B cell (primary cell): ENCODE measurements around the gene GLI1. TPM values are rescaled to one million over a fixed set of nuclear protein-coding genes. Genes with fewer than 3 reads are reported as not detected.

Source experiments
- ATAC-seq: fragments of 200-7000 bp; cut with Tn5 transposase; one replicate; pipeline ENCODE4 v1.10.0; 2021; ENCODE audit warnings: low read depth, mild to moderate bottlenecking, moderate number of reproducible peaks, moderate library complexity
- CTCF ChIA-PET: fragments of 350-600 bp; sonication (Branson Sonifier 250); formaldehyde crosslinking; loops from one replicate; lab custom pipeline; 2021; ENCODE audit warnings: antibody characterized with exemption, inconsistent platforms; lab: Charles Lee
- POLR2A ChIA-PET: fragments of 350-600 bp; sonication (Branson Sonifier 250); formaldehyde crosslinking; loops from one replicate; lab custom pipeline; 2021; ENCODE audit warnings: antibody characterized with exemption; lab: Charles Lee
- DNase-seq: peaks from one replicate; pipeline ENCODE4 v3.0.0; 2013
- H2AFZ ChIP-seq: 2 replicates; pipeline ENCODE4 v1.6.1; 2012; ENCODE audit warnings: mild to moderate bottlenecking, low read depth, low read length; ENCODE audit not compliant: insufficient read depth, poor library complexity, severe bottlenecking
- H3K27ac ChIP-seq, 2 donors: 1 replicate in 1 of 2; 2 replicates in 1 of 2; pipeline ENCODE4 v1.5.1; 2012 to 2013; ENCODE audit warnings: low read length in 2 of 2, mild to moderate bottlenecking in 2 of 2, moderate library complexity in 1 of 2
- H3K27me3 ChIP-seq, 4 experiments: fragments of 200-600 bp in 1 of 4; sonication (generic) in 1 of 4; replicated peaks in 1 of 4; 1 replicate in 2 of 4; 2 replicates in 2 of 4; pipeline versions ENCODE4 v1.6.1 to v1.7.0; 2013 to 2016; ENCODE audit warnings: low read length in 3 of 4, mild to moderate bottlenecking in 2 of 4, mixed read lengths in 1 of 4, moderate library complexity in 1 of 4; ENCODE audit not compliant: insufficient read depth in 4 of 4, control insufficient read depth in 3 of 4; ENCODE audit errors: control extremely low read depth in 1 of 4
- H3K36me3 ChIP-seq, 2 experiments: replicated peaks in 1 of 2; 1 replicate in 1 of 2; 2 replicates in 1 of 2; pipeline versions ENCODE4 v1.6.1 to v1.7.1; 2013; ENCODE audit warnings: low read length in 1 of 2; ENCODE audit not compliant: insufficient read depth in 2 of 2, control insufficient read depth in 1 of 2; ENCODE audit errors: control extremely low read depth in 1 of 2, extremely low read depth in 1 of 2
- H3K4me1 ChIP-seq, 2 donors: fragments of 200-600 bp in 1 of 2; sonication (generic) in 1 of 2; 1 replicate in 1 of 2; 2 replicates in 1 of 2; pipeline versions ENCODE4 v1.5.1 to v1.6.1; 2013 to 2017; ENCODE audit warnings: low read length in 2 of 2; ENCODE audit not compliant: control insufficient read depth in 2 of 2, insufficient read depth in 2 of 2
- H3K4me2 ChIP-seq: replicated peaks from 2 replicates; pipeline ENCODE3; 2012; ENCODE audit warnings: mild to moderate bottlenecking, low read depth, low read length; ENCODE audit not compliant: poor library complexity, severe bottlenecking
- H3K4me3 ChIP-seq, 5 experiments: fragments of 200-600 bp in 1 of 5; sonication (generic) in 1 of 5; 1 replicate in 3 of 5; 2 replicates in 2 of 5; pipeline versions ENCODE4 v1.5.1 to v1.7.0; 2011 to 2016; ENCODE audit warnings: low read length in 4 of 5, mild to moderate bottlenecking in 4 of 5, low read depth in 2 of 5, control low read depth in 1 of 5, moderate library complexity in 1 of 5; ENCODE audit not compliant: insufficient read depth in 1 of 5; ENCODE audit errors: control extremely low read depth in 1 of 5, extremely low read depth in 1 of 5
- H3K79me2 ChIP-seq: fragments of 200-600 bp; sonication (generic); one replicate; pipeline ENCODE4 v1.6.0; 2016; ENCODE audit warnings: low read length; ENCODE audit not compliant: control insufficient read depth, insufficient read depth
- H3K9ac ChIP-seq: fragments of 200-600 bp; sonication (generic); 2 replicates; pipeline ENCODE4 v1.6.1; 2017; ENCODE audit warnings: mild to moderate bottlenecking, low read length, moderate library complexity
- H3K9me3 ChIP-seq, 3 donors: one replicate each; pipeline versions ENCODE4 v1.6.1 to v1.7.1; 2013; ENCODE audit warnings: low read length in 2 of 3; ENCODE audit not compliant: control insufficient read depth in 2 of 3, insufficient read depth in 1 of 3; ENCODE audit errors: control extremely low read depth in 1 of 3
- H4K20me1 ChIP-seq: 2 replicates; pipeline ENCODE4 v1.6.0; 2012; ENCODE audit warnings: mild to moderate bottlenecking, low read length; ENCODE audit not compliant: insufficient read depth, control insufficient read depth, poor library complexity, severe bottlenecking
- H3K27ac Mint-ChIP-seq: one replicate; pipeline ENCODE4 v1.8.0; 2021; ENCODE audit warnings: mixed read lengths
- H3K27me3 Mint-ChIP-seq: one replicate; pipeline ENCODE4 v1.8.0; 2021; ENCODE audit warnings: mixed read lengths
- H3K4me1 Mint-ChIP-seq: one replicate; pipeline ENCODE4 v1.8.0; 2021; ENCODE audit warnings: mixed read lengths
- H3K4me3 Mint-ChIP-seq: one replicate; pipeline ENCODE4 v1.8.0; 2021; ENCODE audit warnings: mixed read lengths
- H3K9me3 Mint-ChIP-seq: one replicate; pipeline ENCODE4 v1.8.0; 2022; ENCODE audit warnings: mixed read lengths; ENCODE audit not compliant: insufficient read depth
- EZH2 ChIP-seq: IDR thresholded peaks from 2 replicates; pipeline ENCODE4 v1.6.1; 2012; ENCODE audit warnings: borderline replicate concordance, low read depth, mild to moderate bottlenecking, moderate library complexity, low read length; ENCODE audit not compliant: insufficient read depth, poor library complexity, severe bottlenecking
- WGBS: methylation state at CpG from one replicate; pipeline ENCODE4 v1.1.5; 2013; ENCODE audit warnings: missing lambda C conversion rate; ENCODE audit not compliant: insufficient coverage; 5-methylcytosine and 5-hydroxymethylcytosine counted together
- intact Hi-C: fragments of 100-400 bp; cut with micrococcal nuclease; formaldehyde crosslinking; loops from one replicate; pipeline ENCODE4 v1.10.0; 2022
- polyA plus RNA-seq: library from polyadenylated mRNA; depleted of rRNA; stranded (reverse); fragments of >200 nt; gene quantifications from 2 replicates; pipeline ENCODE4 v1.2.3, GENCODE V29; 2012
- total RNA-seq, 2 donors: library from RNA; stranded (reverse); fragments of 120-200 nt in 1 of 2; gene quantifications; 1 replicate in 1 of 2; 2 replicates in 1 of 2; pipeline versions ENCODE4 v1.2.3 to v1.2.4, GENCODE V29; 2013 to 2022
- TF ChIP-seq, protein P1 (sequence below): fragments of 200-600 bp; IDR thresholded peaks from one replicate; pipeline ENCODE4 v1.8.0; 2022; ENCODE audit warnings: antibody characterized with exemption, mild to moderate bottlenecking

GLI1 gene
- total and polyA plus RNA-seq, 2 donors (not counting 1 experiment from before 2014, with no cell fraction given) = 4.1 to 5.4 TPM

DNA sequence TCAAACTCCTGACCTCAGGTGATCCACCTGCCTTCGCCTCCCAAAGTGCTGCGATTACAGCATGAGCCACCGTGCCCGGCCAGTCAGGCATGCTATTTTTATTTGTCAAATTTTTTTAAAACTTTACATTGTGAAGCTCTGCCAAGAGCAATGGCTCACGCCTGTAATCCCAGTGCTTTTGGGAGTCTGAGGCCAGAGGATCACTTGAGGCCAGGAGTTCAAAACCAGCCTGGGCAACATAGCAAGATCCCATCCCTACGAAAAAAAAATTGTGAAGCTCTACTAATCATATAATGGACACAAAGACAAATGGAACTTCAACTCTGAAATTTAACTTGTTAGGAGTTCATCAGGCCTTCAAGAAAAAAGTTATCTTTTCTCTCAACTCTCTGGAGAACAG is 30.6 kb upstream of the GLI1 start:
- H3K4me1 Mint-ChIP-seq = peaks cover 45% of the 10 kb centered on the region
- CTCF ChIA-PET = no interaction called here

DNA sequence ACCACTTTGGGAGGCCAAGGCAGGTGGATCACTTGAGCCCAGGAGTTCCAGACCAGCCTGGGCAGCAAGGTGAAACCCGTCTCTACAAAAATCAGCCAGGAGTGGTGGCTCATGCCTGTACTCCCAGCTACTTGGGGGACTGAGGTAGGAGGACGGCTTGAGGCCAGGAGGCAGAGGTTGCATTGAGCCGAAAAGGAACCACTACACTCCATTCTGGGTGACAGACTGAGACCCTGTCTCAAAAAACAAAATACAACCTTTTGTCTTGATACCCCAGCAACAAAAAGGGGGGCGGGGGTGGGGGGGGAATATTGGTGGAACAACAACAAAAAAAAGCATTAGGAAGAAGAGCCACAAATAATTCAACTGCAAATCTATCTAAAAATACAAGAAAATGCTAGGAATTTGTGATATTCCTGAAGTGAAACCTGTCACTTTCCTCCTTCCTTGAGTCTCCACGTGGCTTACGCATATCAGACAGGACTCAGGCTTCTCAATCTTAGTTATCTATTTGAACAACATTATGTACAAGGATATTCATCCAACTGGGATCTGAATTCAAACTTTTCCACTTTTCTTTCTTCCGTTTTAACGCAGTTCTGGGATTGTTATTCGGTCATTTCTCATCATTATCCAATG is 30.0 kb upstream of the GLI1 start:
- peak overlapping the region; percentile 99 for H3K27ac Mint-ChIP-seq
- H3K4me1 ChIP-seq = peaks cover 13 to 19% of the 10 kb centered on the region in 2 donors
- H3K4me2 ChIP-seq = peak overlapping the region; percentile 81
- no peaks in the 10 kb centered on the region for H3K36me3 ChIP-seq
- intact Hi-C loops = loop anchor here (2.0 kb wide), 1 partner anchor 57 kb away; no protein-coding TSS in a partner anchor
- peak overlapping the region; percentile 84 for H2AFZ ChIP-seq
- TF ChIP-seq, protein P1, sequence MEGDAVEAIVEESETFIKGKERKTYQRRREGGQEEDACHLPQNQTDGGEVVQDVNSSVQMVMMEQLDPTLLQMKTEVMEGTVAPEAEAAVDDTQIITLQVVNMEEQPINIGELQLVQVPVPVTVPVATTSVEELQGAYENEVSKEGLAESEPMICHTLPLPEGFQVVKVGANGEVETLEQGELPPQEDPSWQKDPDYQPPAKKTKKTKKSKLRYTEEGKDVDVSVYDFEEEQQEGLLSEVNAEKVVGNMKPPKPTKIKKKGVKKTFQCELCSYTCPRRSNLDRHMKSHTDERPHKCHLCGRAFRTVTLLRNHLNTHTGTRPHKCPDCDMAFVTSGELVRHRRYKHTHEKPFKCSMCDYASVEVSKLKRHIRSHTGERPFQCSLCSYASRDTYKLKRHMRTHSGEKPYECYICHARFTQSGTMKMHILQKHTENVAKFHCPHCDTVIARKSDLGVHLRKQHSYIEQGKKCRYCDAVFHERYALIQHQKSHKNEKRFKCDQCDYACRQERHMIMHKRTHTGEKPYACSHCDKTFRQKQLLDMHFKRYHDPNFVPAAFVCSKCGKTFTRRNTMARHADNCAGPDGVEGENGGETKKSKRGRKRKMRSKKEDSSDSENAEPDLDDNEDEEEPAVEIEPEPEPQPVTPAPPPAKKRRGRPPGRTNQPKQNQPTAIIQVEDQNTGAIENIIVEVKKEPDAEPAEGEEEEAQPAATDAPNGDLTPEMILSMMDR = no peak
- TF ChIP-seq EZH2 = no peak
- H3K4me1 Mint-ChIP-seq = peaks cover 44% of the 10 kb centered on the region
- ChIA-PET CTCF (interaction anchor here (0.8 to 1.2 kb wide), 5 partner anchors 11 to 187 kb away, joined by 3 to 10 read pairs (median 3); partner anchors contain the start of gene GLI1), POLR2A (interaction anchor here (0.5 to 0.6 kb wide), 4 partner anchors 28 to 336 kb away, joined by 3 to 10 read pairs (median 4); no protein-coding TSS in a partner anchor)
- no peaks in the 10 kb centered on the region for H3K9me3 Mint-ChIP-seq
- WGBS = 70% methylated on average over 1 of the region's 9 CpGs
- peak overlapping the region; percentile 96 for H3K27ac ChIP-seq
- peaks cover 37% of the 10 kb centered on the region for H3K79me2 ChIP-seq
- no peaks in the 10 kb centered on the region for H3K27me3 Mint-ChIP-seq
- H3K9ac ChIP-seq = peak overlapping the region; percentile 76
- H3K27me3 ChIP-seq = no peaks in the 10 kb centered on the region
- peaks cover 9% of the 10 kb centered on the region for H4K20me1 ChIP-seq
- H3K4me3 ChIP-seq = peak overlapping the region; percentile 60 to 94 (median 64)
- no peaks in the 10 kb centered on the region for H3K9me3 ChIP-seq
- H3K4me3 Mint-ChIP-seq = peak overlapping the region; percentile 99
- no peak for ATAC-seq
- DNase-seq = peak; percentile 25

More for the DNA sequence above, 30.6 kb upstream of the GLI1 start:
- H2AFZ ChIP-seq = no peak overlapping the region
- peaks cover 0 to 3% of the 10 kb centered on the region in 2 experiments for H3K36me3 ChIP-seq
- no peak for TF ChIP-seq EZH2
- TF ChIP-seq, protein P1 = no peak
- H3K4me2 ChIP-seq = peak overlapping the region; percentile 81
- H3K4me3 ChIP-seq = no peak overlapping the region
- intact Hi-C loops = no loop called here
- H3K27ac ChIP-seq = peak overlapping the region; percentile 96
- ATAC-seq (no peak), DNase-seq (no peak)
- H3K4me1 ChIP-seq = peaks cover 13 to 19% of the 10 kb centered on the region in 2 donors
- Mint-ChIP-seq H3K9me3 (no peaks in the 10 kb centered on the region), H3K27ac (peak overlapping the region; percentile 84), H3K27me3 (no peaks in the 10 kb centered on the region), H3K4me3 (peak overlapping the region; percentile 99)
- H3K9ac ChIP-seq = no peak overlapping the region
- 97% methylated on average over 3 of the region's 6 CpGs for WGBS
- H3K9me3 ChIP-seq = no peaks in the 10 kb centered on the region
- peaks cover 43% of the 10 kb centered on the region for H3K79me2 ChIP-seq
- POLR2A ChIA-PET = interaction anchor here (0.7 kb wide), 2 partner anchors 35 to 72 kb away, joined by 4 to 5 read pairs; no protein-coding TSS in a partner anchor
- peaks cover 14% of the 10 kb centered on the region for H4K20me1 ChIP-seq
- no peaks in the 10 kb centered on the region for H3K27me3 ChIP-seq
